AG04450 (cell line): Measurements from ENCODE around the gene PPFIA4. TPM values are rescaled to one million over a fixed set of nuclear protein-coding genes. Genes with fewer than 3 reads are reported as not detected.

Experiments
- CTCF ChIA-PET: fragments of 300-600, 350-600 bp; formaldehyde crosslinking; extraction: SDS; loops from one replicate; lab custom pipeline; 2022; ENCODE audit warnings: antibody characterized with exemption, inconsistent platforms; lab: Charles Lee
- POLR2A ChIA-PET: fragments of 350-600 bp; formaldehyde crosslinking; extraction: SDS; loops from one replicate; lab custom pipeline; 2021; ENCODE audit warnings: antibody characterized with exemption, inconsistent platforms; lab: Yijun Ruan, JAX
- DNase-seq: peaks from one replicate; pipeline ENCODE4 v3.0.0-alpha.2; 2011; ENCODE audit warnings: low read depth, low spot score
- H3K27ac ChIP-seq: one replicate; pipeline ENCODE4 v1.5.1; 2012; ENCODE audit warnings: low read depth, low read length, control low read depth
- H3K27me3 ChIP-seq: one replicate; pipeline ENCODE4 v1.6.0; 2012; ENCODE audit warnings: low read length; ENCODE audit not compliant: control insufficient read depth, insufficient read depth
- H3K4me3 ChIP-seq: 2 replicates; pipeline ENCODE4 v1.5.1; 2011; ENCODE audit warnings: mild to moderate bottlenecking, low read depth, low read length, control low read depth
- H3K9me3 ChIP-seq: 2 replicates; pipeline ENCODE4 v1.5.1; 2012; ENCODE audit warnings: low read length; ENCODE audit not compliant: control insufficient read depth, insufficient read depth
- CTCF ChIP-seq: IDR thresholded peaks from 2 replicates; pipeline ENCODE4 v1.5.1; 2011; ENCODE audit warnings: low read depth, low read length, control low read depth, inconsistent platforms
- polyA plus RNA-seq: library from polyadenylated mRNA; depleted of rRNA; stranded (reverse); fragments of >200 nt; gene quantifications from 2 replicates; pipeline ENCODE4 v1.2.3, GENCODE V29; 2011

PPFIA4 gene
- polyA plus RNA-seq, 1 experiment, result 0.82 TPM

GRCh38 chr1:203065191-203065590 lies 38.9 kb downstream of the PPFIA4 start:
- H3K27me3 ChIP-seq, result peaks cover 13% of the 10 kb centered on the region
- H3K27ac ChIP-seq, result no peak overlapping the region
- CTCF ChIA-PET, result interaction anchor here (1.8 to 2.8 kb wide), 2 partner anchors 26 to 202 kb away, joined by 10 to 12 read pairs; no protein-coding TSS in a partner anchor
- no peak for DNase-seq
- no peaks in the 10 kb centered on the region for H3K9me3 ChIP-seq
- POLR2A ChIA-PET, result no interaction called here
- no peak for TF ChIP-seq CTCF
- no peak overlapping the region for H3K4me3 ChIP-seq

GRCh38 chr1:203065986-203066385 lies 39.7 kb downstream of the PPFIA4 start:
- H3K4me3 ChIP-seq, result no peak overlapping the region
- H3K27ac ChIP-seq, result no peak overlapping the region
- no peak for TF ChIP-seq CTCF
- ChIA-PET POLR2A (no interaction called here), CTCF (interaction anchor here (0.6 to 2.8 kb wide), 3 partner anchors 27 to 201 kb away, joined by 3 to 12 read pairs (median 10); no protein-coding TSS in a partner anchor)
- H3K27me3 ChIP-seq, result peaks cover 12% of the 10 kb centered on the region
- no peaks in the 10 kb centered on the region for H3K9me3 ChIP-seq
- DNase-seq, result no peak

- ChIA-PET POLR2A (no interaction called here), CTCF (interaction anchor here (1.0 to 2.8 kb wide), 4 partner anchors 28 to 200 kb away, joined by 5 to 12 read pairs (median 8); no protein-coding TSS in a partner anchor)
- H3K4me3 ChIP-seq, result no peak overlapping the region
- peaks cover 10% of the 10 kb centered on the region for H3K27me3 ChIP-seq
- H3K27ac ChIP-seq, result no peak overlapping the region
- no peaks in the 10 kb centered on the region for H3K9me3 ChIP-seq
- no peak for TF ChIP-seq CTCF
- DNase-seq, result no peak
Measured at GRCh38 chr1:203066965-203067364, 40.7 kb downstream of the PPFIA4 start.

GRCh38 chr1:203069030-203069747 lies 42.9 kb downstream of the PPFIA4 start:
- no peak overlapping the region for H3K4me3 ChIP-seq
- no peak for TF ChIP-seq CTCF
- H3K27me3 ChIP-seq, result peaks cover 16% of the 10 kb centered on the region
- H3K27ac ChIP-seq, result no peak overlapping the region
- CTCF ChIA-PET, result interaction anchor here (0.8 to 2.2 kb wide), 3 partner anchors 30 to 198 kb away, joined by 3 to 7 read pairs (median 6); partner anchors contain the start of gene ADORA1
- POLR2A ChIA-PET, result no interaction called here
- no peak for DNase-seq
- no peaks in the 10 kb centered on the region for H3K9me3 ChIP-seq

- TF ChIP-seq CTCF, result no peak
- ChIA-PET CTCF (no interaction called here), POLR2A (no interaction called here)
- no peaks in the 10 kb centered on the region for H3K9me3 ChIP-seq
- DNase-seq, result no peak
- H3K27me3 ChIP-seq, result peaks cover 36% of the 10 kb centered on the region
- no peak overlapping the region for H3K4me3 ChIP-seq
- H3K27ac ChIP-seq, result no peak overlapping the region
Measured at GRCh38 chr1:203072002-203072602, 45.8 kb downstream of the PPFIA4 start.
